Measurements from ENCODE around the gene FLNA. TPM values are rescaled to one million over a fixed set of nuclear protein-coding genes. Genes with fewer than 3 reads are reported as not detected.

Gene FLNA
- total and polyA plus RNA-seq, 9 of the 15 experiments (the other 6 are each of a cell fraction or from before 2014, with no cell fraction given): 6.2 to 735 (median 135) TPM

DNA sequence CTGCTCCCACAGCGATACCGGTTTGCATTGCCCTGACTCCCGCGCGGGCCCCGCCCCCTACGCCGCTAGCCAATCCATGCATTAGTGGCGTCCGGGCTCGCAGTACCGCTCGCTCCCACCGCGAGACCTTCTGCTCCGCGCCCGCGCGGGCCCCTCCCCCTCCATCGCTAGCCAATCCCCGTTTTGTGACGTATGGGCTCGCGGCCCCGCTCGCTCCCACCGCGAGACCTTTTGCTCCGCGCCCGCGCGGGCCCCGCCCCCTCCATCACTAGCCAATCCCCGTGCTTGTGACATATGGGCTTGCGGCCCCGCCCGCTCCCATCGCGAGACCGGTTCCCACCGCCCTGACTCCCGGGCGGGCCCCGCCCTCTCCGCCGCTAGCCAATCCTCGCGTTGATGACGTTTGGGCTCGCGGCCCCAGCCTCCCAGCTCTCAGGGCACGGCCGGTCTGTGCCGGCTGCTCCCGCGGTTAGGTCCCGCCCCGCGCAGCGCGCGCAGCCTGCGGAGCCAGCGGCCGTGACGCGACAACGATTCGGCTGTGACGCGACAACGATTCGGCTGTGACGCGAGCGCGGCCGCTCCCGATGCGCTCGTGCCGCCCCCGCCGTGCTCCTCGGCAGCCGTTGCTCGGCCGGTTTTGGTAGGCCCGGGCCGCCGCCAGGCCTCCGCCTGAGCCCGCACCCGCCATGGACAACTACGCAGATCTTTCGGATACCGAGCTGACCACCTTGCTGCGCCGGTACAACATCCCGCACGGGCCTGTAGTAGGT lies 4.5 kb upstream of the FLNA start, which contains the start of gene EMD (continued):
- TF ChIP-seq BCLAF1 (IDR thresholded peaks at IDR 0.05; ENCODE audit: borderline replicate concordance in 1 of 2, control insufficient read depth in 1 of 2, low read depth in 2 of 2, low read length in 1 of 2) (no peak), ESRRA (IDR thresholded peaks at IDR 0.05; ENCODE audit: borderline replicate concordance, low read depth) (peak; percentile 85), MNT (conservative IDR thresholded peaks at IDR 0.05) (peak; percentile 29 to 73; a peak in 3 of 4 replicates), KLF16 (IDR thresholded peaks at IDR 0.05) (peak; percentile 97), CAMTA2 (CRISPR knock-in tag; conservative IDR thresholded peaks at IDR 0.05) (no peak), TARDBP (IDR thresholded peaks at IDR 0.05) (peak; percentile 98), RNF2 (IDR thresholded peaks at IDR 0.05) (peak; percentile 44; the same call in 1 of the 2 replicates), POLR2G (IDR thresholded peaks at IDR 0.05; ENCODE audit: low read depth, low read length) (peak; percentile 85)
- TF ChIP-seq, protein P1, sequence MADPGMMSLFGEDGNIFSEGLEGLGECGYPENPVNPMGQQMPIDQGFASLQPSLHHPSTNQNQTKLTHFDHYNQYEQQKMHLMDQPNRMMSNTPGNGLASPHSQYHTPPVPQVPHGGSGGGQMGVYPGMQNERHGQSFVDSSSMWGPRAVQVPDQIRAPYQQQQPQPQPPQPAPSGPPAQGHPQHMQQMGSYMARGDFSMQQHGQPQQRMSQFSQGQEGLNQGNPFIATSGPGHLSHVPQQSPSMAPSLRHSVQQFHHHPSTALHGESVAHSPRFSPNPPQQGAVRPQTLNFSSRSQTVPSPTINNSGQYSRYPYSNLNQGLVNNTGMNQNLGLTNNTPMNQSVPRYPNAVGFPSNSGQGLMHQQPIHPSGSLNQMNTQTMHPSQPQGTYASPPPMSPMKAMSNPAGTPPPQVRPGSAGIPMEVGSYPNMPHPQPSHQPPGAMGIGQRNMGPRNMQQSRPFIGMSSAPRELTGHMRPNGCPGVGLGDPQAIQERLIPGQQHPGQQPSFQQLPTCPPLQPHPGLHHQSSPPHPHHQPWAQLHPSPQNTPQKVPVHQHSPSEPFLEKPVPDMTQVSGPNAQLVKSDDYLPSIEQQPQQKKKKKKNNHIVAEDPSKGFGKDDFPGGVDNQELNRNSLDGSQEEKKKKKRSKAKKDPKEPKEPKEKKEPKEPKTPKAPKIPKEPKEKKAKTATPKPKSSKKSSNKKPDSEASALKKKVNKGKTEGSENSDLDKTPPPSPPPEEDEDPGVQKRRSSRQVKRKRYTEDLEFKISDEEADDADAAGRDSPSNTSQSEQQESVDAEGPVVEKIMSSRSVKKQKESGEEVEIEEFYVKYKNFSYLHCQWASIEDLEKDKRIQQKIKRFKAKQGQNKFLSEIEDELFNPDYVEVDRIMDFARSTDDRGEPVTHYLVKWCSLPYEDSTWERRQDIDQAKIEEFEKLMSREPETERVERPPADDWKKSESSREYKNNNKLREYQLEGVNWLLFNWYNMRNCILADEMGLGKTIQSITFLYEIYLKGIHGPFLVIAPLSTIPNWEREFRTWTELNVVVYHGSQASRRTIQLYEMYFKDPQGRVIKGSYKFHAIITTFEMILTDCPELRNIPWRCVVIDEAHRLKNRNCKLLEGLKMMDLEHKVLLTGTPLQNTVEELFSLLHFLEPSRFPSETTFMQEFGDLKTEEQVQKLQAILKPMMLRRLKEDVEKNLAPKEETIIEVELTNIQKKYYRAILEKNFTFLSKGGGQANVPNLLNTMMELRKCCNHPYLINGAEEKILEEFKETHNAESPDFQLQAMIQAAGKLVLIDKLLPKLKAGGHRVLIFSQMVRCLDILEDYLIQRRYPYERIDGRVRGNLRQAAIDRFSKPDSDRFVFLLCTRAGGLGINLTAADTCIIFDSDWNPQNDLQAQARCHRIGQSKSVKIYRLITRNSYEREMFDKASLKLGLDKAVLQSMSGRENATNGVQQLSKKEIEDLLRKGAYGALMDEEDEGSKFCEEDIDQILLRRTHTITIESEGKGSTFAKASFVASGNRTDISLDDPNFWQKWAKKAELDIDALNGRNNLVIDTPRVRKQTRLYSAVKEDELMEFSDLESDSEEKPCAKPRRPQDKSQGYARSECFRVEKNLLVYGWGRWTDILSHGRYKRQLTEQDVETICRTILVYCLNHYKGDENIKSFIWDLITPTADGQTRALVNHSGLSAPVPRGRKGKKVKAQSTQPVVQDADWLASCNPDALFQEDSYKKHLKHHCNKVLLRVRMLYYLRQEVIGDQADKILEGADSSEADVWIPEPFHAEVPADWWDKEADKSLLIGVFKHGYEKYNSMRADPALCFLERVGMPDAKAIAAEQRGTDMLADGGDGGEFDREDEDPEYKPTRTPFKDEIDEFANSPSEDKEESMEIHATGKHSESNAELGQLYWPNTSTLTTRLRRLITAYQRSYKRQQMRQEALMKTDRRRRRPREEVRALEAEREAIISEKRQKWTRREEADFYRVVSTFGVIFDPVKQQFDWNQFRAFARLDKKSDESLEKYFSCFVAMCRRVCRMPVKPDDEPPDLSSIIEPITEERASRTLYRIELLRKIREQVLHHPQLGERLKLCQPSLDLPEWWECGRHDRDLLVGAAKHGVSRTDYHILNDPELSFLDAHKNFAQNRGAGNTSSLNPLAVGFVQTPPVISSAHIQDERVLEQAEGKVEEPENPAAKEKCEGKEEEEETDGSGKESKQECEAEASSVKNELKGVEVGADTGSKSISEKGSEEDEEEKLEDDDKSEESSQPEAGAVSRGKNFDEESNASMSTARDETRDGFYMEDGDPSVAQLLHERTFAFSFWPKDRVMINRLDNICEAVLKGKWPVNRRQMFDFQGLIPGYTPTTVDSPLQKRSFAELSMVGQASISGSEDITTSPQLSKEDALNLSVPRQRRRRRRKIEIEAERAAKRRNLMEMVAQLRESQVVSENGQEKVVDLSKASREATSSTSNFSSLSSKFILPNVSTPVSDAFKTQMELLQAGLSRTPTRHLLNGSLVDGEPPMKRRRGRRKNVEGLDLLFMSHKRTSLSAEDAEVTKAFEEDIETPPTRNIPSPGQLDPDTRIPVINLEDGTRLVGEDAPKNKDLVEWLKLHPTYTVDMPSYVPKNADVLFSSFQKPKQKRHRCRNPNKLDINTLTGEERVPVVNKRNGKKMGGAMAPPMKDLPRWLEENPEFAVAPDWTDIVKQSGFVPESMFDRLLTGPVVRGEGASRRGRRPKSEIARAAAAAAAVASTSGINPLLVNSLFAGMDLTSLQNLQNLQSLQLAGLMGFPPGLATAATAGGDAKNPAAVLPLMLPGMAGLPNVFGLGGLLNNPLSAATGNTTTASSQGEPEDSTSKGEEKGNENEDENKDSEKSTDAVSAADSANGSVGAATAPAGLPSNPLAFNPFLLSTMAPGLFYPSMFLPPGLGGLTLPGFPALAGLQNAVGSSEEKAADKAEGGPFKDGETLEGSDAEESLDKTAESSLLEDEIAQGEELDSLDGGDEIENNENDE (IDR thresholded peaks at IDR 0.05; ENCODE audit: low read depth, low read length): no peak
- TF ChIP-seq, protein P2, sequence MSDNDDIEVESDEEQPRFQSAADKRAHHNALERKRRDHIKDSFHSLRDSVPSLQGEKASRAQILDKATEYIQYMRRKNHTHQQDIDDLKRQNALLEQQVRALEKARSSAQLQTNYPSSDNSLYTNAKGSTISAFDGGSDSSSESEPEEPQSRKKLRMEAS (CRISPR knock-in tag; IDR thresholded peaks at IDR 0.05): peak; percentile 78
